Measurements from ENCODE around the gene ATF7. TPM values are rescaled to one million over a fixed set of nuclear protein-coding genes. Genes with fewer than 3 reads are reported as not detected.
A peak's percentile ranks its signal among the peaks of the same experiment; 100 is the strongest.

ATF7 gene
- polyA plus RNA-seq, 2 of the 4 experiments (the other 2 are of a cell fraction): 22.9 to 38.9 TPM

GRCh38 chr12:53478865-53479264 is 147.3 kb downstream of the ATF7 start:
- Histone ChIP-seq H3K4me1 (peaks cover 59% of the 10 kb centered on the region), H3K9me3 (no peaks in the 10 kb centered on the region), H3K4me3 (no peak overlapping the region), H3K27ac (no peak overlapping the region), H3K4me2 (no peak overlapping the region)
- TF ChIP-seq FOSB (CRISPR knock-in tag; IDR thresholded peaks at IDR 0.05) (0 out of 2 replicates have a peak, but pooled peaks have one; percentile 24), USF2 (IDR thresholded peaks at IDR 0.05) (no peak), ESRRA (IDR thresholded peaks at IDR 0.05; ENCODE audit: borderline replicate concordance, low read length) (no peak), PHF8 (IDR thresholded peaks at IDR 0.05; ENCODE audit: borderline replicate concordance, low read depth) (no peak), POLR2AphosphoS2 (conservative IDR thresholded peaks at IDR 0.05; ENCODE audit: low read length) (peak; percentile 70), ELK1 (IDR thresholded peaks at IDR 0.05; ENCODE audit: low read depth, low read length) (no peak)
- no peak for FAIRE-seq
- 79% methylated on average over 1 of the region's 1 CpG for WGBS (ENCODE audit: missing lambda C conversion rate)
- CTCF ChIA-PET: interaction anchor here (0.7 to 5.0 kb wide), 10 partner anchors 9 to 267 kb away, joined by 3 to 46 read pairs (median 4); partner anchors contain the start of gene TARBP2
- DNase-seq (ENCODE audit: low read depth in 1 of 2, low spot score in 1 of 2): no peak
- POLR2A ChIA-PET: interaction anchor here (0.6 to 2.7 kb wide), 3 partner anchors 22 to 126 kb away, joined by 3 to 10 read pairs (median 3); partner anchors contain the start of genes PRR13 and TARBP2
- ATAC-seq: no peak

GRCh38 chr12:53476769-53477209 is 149.4 kb downstream of the ATF7 start:
- TF ChIP-seq RAD21 (conservative IDR thresholded peaks at IDR 0.05 in 1 of 2, IDR thresholded peaks at IDR 0.05 in 1 of 2) (peak; percentile 24 to 44; a peak in 4 of 5 replicates), FOSL2 (IDR thresholded peaks at IDR 0.05) (no peak), FOSL2 (CRISPR knock-in tag; IDR thresholded peaks at IDR 0.05) (0 out of 2 replicates have a peak, but pooled peaks have one; percentile 2), BHLHE40 (IDR thresholded peaks at IDR 0.05; ENCODE audit: low read depth, low read length) (no peak), CTCF (IDR thresholded peaks at IDR 0.05) (peak; percentile 57)
- WGBS (ENCODE audit: missing lambda C conversion rate): 46% methylated on average over 2 of the region's 2 CpGs
- ATAC-seq: peak; percentile 47 to 64
- no peak overlapping the region for H3K4me3 ChIP-seq
- no peaks in the 10 kb centered on the region for H3K9me3 ChIP-seq
- FAIRE-seq: no peak
- H3K27ac ChIP-seq: no peak overlapping the region
- ChIA-PET CTCF (interaction anchor here (0.6 to 5.0 kb wide), 23 partner anchors 8 to 157 kb away, joined by 3 to 46 read pairs (median 5); partner anchors contain the start of genes AAAS and MAP3K12), POLR2A (interaction anchor here (0.6 to 2.4 kb wide), 8 partner anchors 12 to 157 kb away, joined by 3 to 10 read pairs (median 4); partner anchors contain the start of genes PRR13 and TARBP2)
- no peak for DNase-seq (ENCODE audit: low read depth in 1 of 2, low spot score in 1 of 2)
- H3K4me2 ChIP-seq: no peak overlapping the region
- H3K4me1 ChIP-seq: peaks cover 66% of the 10 kb centered on the region

- ChIA-PET CTCF (interaction anchor here (0.7 to 5.0 kb wide), 11 partner anchors 9 to 148 kb away, joined by 3 to 46 read pairs (median 8); no protein-coding TSS in a partner anchor), POLR2A (interaction anchor here (0.6 to 1.2 kb wide), 4 partner anchors 8 to 18 kb away, joined by 3 to 6 read pairs (median 4); no protein-coding TSS in a partner anchor)
- H3K27ac ChIP-seq: no peak overlapping the region
- no peak overlapping the region for H3K4me2 ChIP-seq
- 93% methylated on average over 13 of the region's 13 CpGs for WGBS (ENCODE audit: missing lambda C conversion rate)
- no peak for FAIRE-seq
- TF ChIP-seq CBX2 (IDR thresholded peaks at IDR 0.05; ENCODE audit: borderline replicate concordance, low read depth) (no peak), CEBPB (IDR thresholded peaks at IDR 0.05) (no peak), NPAS2 (CRISPR knock-in tag; IDR thresholded peaks at IDR 0.05; ENCODE audit: borderline replicate concordance) (no peak), EP300 (IDR thresholded peaks at IDR 0.05) (no peak), ZFP36 (IDR thresholded peaks at IDR 0.05; ENCODE audit: borderline replicate concordance, partially characterized antibody) (no peak), RNF2 (IDR thresholded peaks at IDR 0.05; ENCODE audit: borderline replicate concordance, low read depth) (no peak), RAD21 (conservative IDR thresholded peaks at IDR 0.05 in 1 of 2, IDR thresholded peaks at IDR 0.05 in 1 of 2) (no peak), HOXB5 (CRISPR knock-in tag; IDR thresholded peaks at IDR 0.05) (no peak), FOSL2 (IDR thresholded peaks at IDR 0.05) (no peak), FOSL2 (CRISPR knock-in tag; IDR thresholded peaks at IDR 0.05) (no peak), SMC3 (IDR thresholded peaks at IDR 0.05) (no peak), TFCP2L1 (CRISPR knock-in tag; IDR thresholded peaks at IDR 0.05) (no peak), PHF8 (IDR thresholded peaks at IDR 0.05; ENCODE audit: borderline replicate concordance, low read depth) (no peak), MYC (IDR thresholded peaks at IDR 0.05; ENCODE audit: borderline replicate concordance, low read length) (no peak), FOSB (CRISPR knock-in tag; IDR thresholded peaks at IDR 0.05) (no peak), POLR2AphosphoS2 (conservative IDR thresholded peaks at IDR 0.05; ENCODE audit: low read length) (no peak)
- no peak for ATAC-seq
- no peaks in the 10 kb centered on the region for H3K9me3 ChIP-seq
- peaks cover 47% of the 10 kb centered on the region for H3K4me1 ChIP-seq
- no peak for DNase-seq (ENCODE audit: low read depth in 1 of 2, low spot score in 1 of 2)
- no peak overlapping the region for H3K4me3 ChIP-seq
Observed at GRCh38 chr12:53474819-53475218, 151.4 kb downstream of the ATF7 start.
